LoVo (cell line): ENCODE results near the gene AQP5.
"Not testable (repeated sequence)": the region's sequence is repeated elsewhere in the genome, so short reads cannot be mapped to it uniquely, and the experiment has no call there.

Source experiments
- DNase-seq: peaks from one replicate; pipeline ENCODE4 v3.0.0-alpha.2; 2016; ENCODE audit warnings: low spot score

AQP5 gene

DNA sequence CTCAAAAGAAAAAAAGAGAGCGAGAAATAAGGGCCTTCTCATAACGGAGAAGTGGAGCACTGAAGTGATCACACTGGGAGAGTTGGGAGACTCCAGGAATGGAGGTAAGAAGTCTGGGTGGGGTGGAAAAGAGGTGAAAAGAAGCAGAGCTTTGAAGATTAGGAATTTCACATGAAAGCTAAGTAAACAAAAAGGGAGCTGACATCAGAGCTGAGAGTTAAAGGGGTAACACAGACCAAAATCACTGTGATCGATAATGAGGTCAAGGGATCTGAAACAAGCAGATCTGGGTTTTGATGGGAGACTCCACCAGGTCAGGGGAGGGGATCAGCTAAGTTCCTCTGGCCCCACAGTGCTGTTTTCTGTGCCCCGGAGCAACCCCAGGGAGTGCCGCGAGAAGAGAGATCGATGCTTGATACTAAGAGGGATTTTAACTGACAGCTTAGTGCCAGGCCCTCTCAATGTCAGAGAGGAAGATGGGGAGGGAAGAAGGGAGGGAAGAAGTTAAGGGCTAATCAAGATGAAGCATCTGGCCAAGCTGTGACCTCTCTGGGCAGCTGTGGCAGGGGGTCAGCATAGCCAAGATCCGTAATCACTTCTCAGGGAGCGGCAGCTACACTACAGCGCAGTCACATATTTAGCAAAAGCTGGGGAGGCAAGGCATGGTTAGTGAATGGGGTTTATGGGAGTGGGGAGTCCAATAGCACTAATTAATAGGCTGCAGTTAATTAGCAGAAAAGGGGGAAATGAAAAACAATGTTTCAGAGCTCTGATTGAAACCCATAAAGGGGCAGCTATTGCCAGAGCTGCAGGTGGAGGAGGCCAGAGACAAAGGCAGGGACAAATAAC is 19.1 kb downstream of the AQP5 start:
- DNase-seq, result no peak

GRCh38 chr12:49982246-49983087 is 20.8 kb downstream of the AQP5 start:
- no peak for DNase-seq

GRCh38 chr12:49983892-49984291 is 22.2 kb downstream of the AQP5 start:
- no peak for DNase-seq

DNA sequence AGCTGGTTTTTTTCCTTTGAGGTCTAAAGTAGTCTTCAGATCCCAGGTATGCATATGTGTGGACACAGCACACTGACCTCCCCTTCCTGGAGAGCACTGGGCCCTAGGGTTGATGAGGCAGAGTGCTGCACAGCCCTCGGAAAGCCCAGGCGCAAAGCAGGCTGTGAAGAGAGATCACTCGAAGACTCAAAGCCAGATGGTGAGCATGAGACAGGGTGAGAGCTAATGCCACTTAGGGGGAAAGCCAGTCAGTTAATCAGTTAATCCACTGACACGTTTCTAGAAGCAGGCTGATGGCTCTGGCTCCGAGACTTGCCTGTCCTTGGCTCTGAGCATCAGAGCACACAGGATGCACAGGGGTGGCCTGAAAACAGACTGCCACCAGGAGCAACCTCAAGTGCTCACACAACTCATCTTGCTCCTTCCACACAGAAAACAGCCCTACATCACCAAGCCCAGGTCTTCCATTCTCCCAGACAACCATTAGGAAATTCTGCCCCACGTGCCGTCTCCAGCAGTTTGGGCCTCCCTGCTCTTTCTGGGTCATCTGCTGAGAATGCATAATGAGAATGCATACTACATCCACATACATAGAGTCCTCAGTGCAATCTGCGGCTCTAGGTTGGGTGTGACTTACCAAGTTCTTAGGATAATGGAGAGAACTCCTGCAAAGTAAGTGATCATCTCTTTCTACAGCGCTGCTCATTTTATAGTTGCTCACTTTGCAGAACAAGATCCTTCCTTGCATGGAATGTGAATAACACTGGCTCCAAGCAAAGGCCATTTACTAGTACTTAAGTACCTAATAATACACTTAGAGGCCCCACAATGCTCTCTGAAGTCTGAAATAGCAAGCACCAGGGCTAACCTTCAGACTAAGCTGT is 23.0 kb downstream of the AQP5 start:
- no peak for DNase-seq

GRCh38 chr12:49985981-49986380 is 24.3 kb downstream of the AQP5 start:
- no peak for DNase-seq

DNA sequence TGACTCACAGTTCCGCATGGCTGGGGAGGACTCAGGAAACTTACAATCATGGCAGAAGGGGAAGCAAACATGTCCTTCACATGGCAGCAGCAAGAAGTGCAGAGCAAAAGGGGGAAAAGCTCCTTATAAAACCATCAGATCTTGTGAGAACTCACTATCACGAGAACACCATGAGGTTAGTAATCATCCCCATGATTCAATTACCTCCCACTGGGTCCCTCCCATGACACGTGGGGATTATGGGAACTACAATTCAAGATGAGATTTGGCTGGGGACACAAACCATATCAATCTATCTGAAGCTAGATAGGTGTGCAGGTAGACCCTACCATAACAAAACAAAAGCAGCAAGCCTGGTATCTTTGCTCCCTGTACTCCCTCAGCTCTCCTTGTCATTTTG is 24.8 kb downstream of the AQP5 start:
- not testable (repeated sequence) for DNase-seq

DNA sequence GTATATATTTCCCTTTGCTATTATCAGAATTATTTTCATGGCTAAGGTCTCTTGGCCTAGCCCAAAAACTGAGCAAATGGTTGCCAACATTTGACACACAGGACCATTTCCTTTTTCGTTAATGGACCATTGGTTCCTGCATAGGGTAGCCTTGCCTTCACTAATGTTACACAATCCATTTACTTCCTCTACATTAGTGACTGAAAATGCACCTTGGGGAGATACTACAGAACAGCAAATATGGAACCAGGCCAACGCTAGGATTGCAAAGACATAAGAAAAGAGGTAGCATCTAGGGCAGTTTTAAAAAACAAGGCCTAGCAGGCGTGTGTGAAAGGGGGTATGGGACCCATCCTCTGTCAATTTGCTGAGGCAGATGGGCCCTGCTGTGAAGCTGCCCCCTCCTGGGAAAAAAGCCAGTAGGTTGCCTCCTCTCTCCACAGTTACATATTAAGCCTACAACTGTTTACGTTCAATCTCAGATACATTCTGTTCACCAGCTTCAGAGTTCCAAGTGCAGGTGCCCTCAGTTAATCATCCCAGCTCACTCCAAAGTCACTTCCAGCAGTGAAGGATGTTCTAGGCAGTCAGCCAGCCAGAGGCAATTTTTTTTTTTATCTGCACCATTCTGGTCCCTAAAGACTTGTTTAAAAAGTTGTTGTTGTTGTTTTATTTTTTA is 26.1 kb downstream of the AQP5 start:
- DNase-seq, result no peak

- DNase-seq, result not testable (repeated sequence)
Measured at GRCh38 chr12:49989400-49989799, 27.7 kb downstream of the AQP5 start.

DNA sequence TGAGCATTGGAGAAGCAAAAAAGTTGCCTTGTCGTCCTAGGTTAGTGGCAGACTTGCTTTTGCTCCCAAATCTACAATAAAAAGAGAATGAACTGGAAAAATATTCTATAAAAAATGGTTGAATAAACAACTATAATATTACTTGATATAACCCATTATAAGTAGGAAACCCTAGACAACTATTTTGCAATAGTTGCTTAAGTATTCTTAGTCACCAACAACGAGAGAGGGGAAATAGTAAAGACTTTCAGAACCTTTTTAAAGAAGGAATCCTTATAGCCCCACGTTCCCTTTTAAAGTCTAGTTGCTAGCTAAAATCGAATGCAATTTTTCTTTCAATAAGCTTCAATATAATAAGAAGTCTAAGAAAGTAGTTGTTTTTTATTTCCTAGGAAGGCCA is 28.6 kb downstream of the AQP5 start:
- DNase-seq, result no peak

DNA sequence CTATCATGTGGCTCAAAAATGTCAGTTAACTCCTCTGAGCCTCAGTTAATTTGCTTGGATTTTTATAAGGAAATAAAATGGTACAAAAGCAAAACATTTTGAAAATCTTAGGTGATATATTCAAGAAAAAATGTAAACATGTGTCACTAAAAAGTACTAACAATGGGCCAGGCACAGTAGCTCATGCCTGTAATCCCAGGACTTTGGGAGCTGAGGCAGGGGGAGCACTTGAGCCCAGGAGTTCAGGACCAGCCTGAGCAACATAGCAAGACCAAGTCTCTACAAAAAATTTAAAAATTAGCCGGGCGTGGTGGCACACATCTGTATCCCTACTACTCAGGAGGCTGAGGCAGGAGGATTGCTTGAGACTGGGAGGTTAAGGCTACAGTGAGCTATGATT is 36.8 kb downstream of the AQP5 start:
- DNase-seq, result no peak

DNA sequence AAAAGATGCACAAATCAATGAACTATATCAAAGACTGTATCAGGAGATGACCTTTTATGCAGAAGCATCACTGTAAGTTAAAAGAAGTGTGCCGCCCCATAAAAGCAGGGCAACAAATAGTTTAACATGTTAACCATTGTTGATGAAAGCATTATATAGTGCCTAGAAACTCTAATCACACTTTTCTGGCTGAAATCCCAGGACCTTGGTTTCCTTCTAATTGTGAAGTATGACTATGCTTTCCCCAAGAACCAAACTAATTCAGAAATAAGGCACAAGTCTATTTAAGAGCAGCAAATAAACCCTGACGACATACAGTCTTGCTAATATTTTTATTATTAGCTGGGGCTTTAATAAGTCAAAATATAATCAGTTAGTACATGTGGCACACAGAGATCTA is 41.9 kb downstream of the AQP5 start:
- no peak for DNase-seq

DNA sequence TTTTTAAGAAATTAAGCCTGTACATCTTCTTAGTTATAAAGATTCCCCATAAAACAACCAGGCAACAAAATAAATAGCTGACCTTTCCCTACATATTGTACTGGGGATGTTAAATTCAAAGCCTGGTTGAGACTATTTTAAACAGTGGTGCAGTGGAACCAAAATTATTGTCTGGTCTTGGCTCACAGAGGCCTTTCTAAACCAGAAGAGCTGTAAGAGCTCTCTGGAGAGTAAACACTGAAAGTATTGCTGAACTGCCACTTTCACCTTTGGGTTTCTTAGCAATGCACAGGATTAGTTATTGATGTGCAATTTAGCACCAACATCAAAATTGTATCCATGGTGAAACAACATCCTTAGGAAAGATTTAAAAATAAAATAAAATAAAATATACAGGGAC is 43.0 kb downstream of the AQP5 start:
- no peak for DNase-seq

GRCh38 chr12:50005175-50005574 is 43.5 kb downstream of the AQP5 start:
- no peak for DNase-seq

DNA sequence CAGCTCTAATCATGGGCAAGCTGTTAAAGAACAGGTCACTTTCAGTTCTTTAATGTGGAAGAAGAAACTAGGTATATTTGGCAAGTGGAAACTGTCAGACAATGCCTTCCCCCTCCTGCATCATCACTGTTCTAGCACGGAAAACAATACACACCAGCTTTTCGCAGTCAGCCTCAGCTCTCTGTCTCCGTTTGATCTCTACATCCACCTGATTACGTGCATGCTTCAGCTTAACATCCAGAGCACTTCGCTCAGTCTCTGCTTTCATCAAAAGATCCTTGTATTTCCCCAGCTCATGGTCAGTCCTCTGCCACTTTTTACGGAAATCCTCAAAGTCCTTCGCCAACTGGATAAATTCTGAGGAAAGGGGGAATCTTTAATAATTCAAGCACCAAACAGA is 44.6 kb downstream of the AQP5 start:
- no peak for DNase-seq

DNA sequence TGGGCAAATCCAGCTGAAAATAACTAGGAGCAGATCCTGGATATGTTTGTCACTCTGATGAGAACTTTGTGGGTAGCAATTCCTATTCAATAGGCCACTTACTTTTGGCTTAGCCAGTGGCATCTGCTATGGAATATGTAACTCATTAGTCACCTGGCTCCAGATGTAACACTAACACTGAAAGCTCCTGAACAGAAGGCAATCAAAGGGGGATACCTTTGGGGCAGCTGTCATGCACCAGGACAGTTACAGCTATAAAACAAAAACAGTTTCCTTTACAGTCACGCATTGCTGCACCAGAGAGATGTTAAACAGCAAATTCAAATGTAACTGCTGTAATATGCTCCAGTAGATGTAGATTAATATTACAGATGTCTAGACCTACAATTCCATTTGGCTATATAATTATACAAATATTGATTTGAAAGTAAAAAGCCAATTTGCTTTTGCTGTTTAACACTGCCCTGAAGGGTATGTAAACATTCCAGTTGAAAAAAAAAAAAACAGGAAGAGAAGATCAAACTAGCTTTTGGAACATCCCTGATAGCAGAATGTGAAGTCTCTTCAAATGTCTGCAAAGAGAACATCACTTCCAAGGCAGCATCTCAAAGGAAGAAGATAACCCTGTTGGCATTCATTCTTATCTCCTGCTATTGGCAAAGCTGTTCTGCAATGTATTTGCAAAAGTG is 45.2 kb downstream of the AQP5 start:
- DNase-seq, result no peak

DNA sequence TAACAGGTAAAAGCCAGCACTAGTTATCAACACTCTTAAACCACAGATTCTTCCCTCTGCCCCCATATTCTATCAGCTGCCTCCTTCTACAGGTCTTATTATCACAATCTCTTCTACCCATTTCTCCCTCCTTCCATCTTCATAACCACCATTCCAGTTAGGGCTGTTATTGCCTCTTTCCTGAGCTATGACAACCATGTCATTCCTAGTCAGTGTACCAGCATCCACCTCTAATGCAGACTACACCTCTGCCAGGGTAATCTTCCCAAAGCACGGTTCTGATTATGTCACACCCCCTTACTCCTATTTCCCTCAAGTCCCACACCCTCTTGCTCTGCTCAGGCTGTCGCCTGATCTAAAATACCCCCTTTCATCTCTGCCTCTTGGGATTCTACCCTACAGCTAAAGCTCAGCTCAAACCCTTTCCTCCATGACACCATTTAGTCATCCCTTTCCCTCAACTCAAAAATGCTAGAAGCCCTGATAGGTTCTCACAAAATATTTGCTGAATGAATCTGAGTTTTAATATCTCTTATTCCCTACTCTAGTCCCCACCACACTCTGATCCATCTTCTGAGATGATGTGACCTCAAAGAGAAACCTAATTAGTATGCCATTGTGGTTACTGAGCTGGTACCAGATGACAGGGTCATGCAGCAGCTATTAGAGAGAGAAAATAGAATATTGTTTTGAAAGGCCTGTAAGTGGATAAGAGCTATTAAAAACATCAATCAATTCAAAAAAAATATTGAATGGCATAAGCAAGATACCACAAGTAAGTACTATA is 51.9 kb downstream of the AQP5 start:
- DNase-seq, result no peak

DNA sequence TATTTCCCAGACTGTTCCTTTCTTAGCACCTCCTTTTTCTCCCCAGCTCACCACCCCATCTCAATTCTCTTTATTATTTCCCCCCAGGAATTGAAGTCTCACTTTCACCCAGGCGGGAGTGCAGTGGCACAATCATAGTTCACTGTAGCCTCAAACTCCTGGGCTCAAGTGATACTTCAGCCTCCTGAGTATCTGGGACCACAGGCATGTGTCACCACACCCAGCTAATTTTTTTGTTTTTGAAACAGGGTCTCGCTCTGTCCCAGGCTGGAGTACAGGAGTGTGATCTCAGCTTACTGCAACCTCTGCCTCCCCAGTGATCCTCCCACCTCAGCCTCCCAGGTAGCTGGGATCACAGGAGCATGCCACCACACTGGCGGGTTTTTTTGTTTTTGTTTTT is 52.7 kb downstream of the AQP5 start:
- no peak for DNase-seq
